HFFc6 (cell line): ENCODE data around the gene ADGRV1. TPM values are rescaled to one million over a fixed set of nuclear protein-coding genes. Genes with fewer than 3 reads are reported as not detected.

Source experiments
- DNase-seq: peaks from one replicate; pipeline ENCODE4 v3.0.0-alpha.2; 2018
- H3K27ac Mint-ChIP-seq: 2 replicates; pipeline ENCODE4 v1.8.0; 2020; ENCODE audit warnings: mild to moderate bottlenecking, mixed read lengths
- H3K27me3 Mint-ChIP-seq: 2 replicates; pipeline ENCODE4 v1.8.0; 2021; ENCODE audit warnings: mild to moderate bottlenecking, moderate library complexity, mixed read lengths; ENCODE audit not compliant: insufficient read depth
- H3K36me3 Mint-ChIP-seq: 2 replicates; pipeline ENCODE4 v1.8.0; 2021; ENCODE audit warnings: low read depth, mixed read lengths
- H3K4me1 Mint-ChIP-seq: 2 replicates; pipeline ENCODE4 v1.8.0; 2020; ENCODE audit warnings: low read depth, mixed read lengths
- H3K4me3 Mint-ChIP-seq: 2 replicates; pipeline ENCODE4 v1.8.0; 2020; ENCODE audit warnings: mild to moderate bottlenecking, moderate library complexity, mixed read lengths
- H3K9me3 Mint-ChIP-seq: 2 replicates; pipeline ENCODE4 v1.8.0; 2020; ENCODE audit warnings: mild to moderate bottlenecking, mixed read lengths
- CTCF ChIP-seq: fragments of 200-600 bp; sonication (generic); IDR thresholded peaks from 2 replicates; pipeline ENCODE4 v1.5.0; 2021; ENCODE audit warnings: antibody characterized with exemption, mild to moderate bottlenecking
- total RNA-seq, 6 experiments: library from RNA; stranded (reverse); fragmentation: NEBNext Ultra II Directional; extraction: Animal tissue kit (Norgen Biotek cat#: 25700); gene quantifications; 2 replicates in 1 of 6; 3 replicates in 5 of 6; pipeline ENCODE4 v1.2.3, GENCODE V29; 2021

The ADGRV1 gene
- total RNA-seq, 6 experiments from 2014 or later = not detected

GRCh38 chr5:91171322-91171721 lies 612.7 kb downstream of the ADGRV1 start:
- H3K4me3 Mint-ChIP-seq = no peak overlapping the region
- H3K27ac Mint-ChIP-seq = no peak overlapping the region
- DNase-seq = no peak
- peaks cover 25% of the 10 kb centered on the region for H3K4me1 Mint-ChIP-seq
- H3K36me3 Mint-ChIP-seq = no peaks in the 10 kb centered on the region
- no peak for TF ChIP-seq CTCF
- H3K27me3 Mint-ChIP-seq = no peaks in the 10 kb centered on the region; the same call in 1 of the 2 replicates
- no peaks in the 10 kb centered on the region for H3K9me3 Mint-ChIP-seq

DNA sequence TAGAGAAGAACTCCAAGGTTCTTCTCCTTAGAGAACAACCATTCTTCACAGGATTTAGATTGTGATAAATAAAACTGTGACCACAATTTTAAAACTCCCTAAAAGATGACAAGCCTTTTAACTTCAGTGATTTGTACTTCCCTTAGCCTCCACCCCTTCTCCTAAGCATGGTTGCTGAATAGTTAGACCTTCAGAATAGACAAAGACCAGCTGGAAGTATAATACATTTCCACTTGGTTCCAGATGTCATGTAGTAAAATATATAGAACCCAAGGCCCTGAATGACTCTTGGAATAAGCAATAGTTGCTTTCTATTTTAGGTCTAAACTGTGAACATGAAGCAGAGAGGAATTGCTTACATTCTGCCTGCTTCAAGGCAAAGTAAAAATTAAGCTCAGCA lies 615.8 kb downstream of the ADGRV1 start:
- no peak for DNase-seq
- H3K27ac Mint-ChIP-seq = no peak overlapping the region
- no peaks in the 10 kb centered on the region for H3K9me3 Mint-ChIP-seq
- TF ChIP-seq CTCF = no peak
- H3K27me3 Mint-ChIP-seq = no peaks in the 10 kb centered on the region
- peaks cover 41% of the 10 kb centered on the region for H3K4me1 Mint-ChIP-seq
- H3K36me3 Mint-ChIP-seq = no peaks in the 10 kb centered on the region
- no peak overlapping the region for H3K4me3 Mint-ChIP-seq

DNA sequence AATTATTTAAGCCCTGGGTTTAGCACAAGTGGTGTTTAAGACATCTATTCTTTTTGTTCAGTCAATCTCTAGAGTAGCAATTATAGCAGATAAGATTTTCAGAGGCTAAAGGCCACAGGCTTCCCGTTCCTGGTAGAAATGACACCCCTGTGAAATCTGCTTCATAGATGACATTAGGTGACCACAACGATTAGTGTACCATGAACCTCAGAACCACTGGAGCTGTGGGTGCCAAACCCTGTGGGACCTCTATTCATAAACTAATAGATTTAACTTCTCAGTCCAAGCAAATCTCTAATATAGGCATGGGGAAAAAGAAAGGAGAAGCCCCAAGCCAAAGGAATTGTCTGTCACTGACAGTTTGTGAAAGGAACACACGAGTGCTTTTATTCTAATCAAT lies 617.1 kb downstream of the ADGRV1 start:
- Mint-ChIP-seq H3K27ac (no peak overlapping the region), H3K4me1 (peaks cover 32% of the 10 kb centered on the region), H3K9me3 (no peaks in the 10 kb centered on the region), H3K36me3 (no peaks in the 10 kb centered on the region), H3K27me3 (no peaks in the 10 kb centered on the region), H3K4me3 (no peak overlapping the region)
- no peak for TF ChIP-seq CTCF
- no peak for DNase-seq

- H3K4me1 Mint-ChIP-seq = peaks cover 30% of the 10 kb centered on the region
These were observed 617.9 kb downstream of the ADGRV1 start for GRCh38 chr5:91176288-91177016.

DNA sequence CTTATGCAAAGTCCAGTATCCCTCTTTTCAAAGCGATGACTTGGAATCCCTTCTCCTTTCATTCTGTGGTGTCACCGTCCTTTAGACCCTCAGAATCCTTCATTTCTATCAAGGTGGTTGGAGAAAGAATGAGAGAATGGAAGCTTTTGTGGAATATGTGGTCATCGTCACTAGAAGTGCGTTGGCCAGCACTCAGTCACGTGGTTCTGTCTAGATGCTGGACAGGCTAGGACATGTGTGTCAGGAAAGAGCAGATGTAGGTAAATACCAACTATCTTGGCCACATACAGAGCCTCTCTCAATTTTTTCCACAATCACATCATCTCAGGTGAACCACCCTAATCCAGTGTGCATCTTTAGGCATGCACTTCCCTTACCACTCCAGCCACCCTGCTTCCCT lies 618.5 kb downstream of the ADGRV1 start:
- Mint-ChIP-seq H3K27ac (no peak overlapping the region), H3K4me1 (peaks cover 30% of the 10 kb centered on the region), H3K27me3 (no peaks in the 10 kb centered on the region), H3K9me3 (no peaks in the 10 kb centered on the region), H3K36me3 (no peaks in the 10 kb centered on the region), H3K4me3 (no peak overlapping the region)
- no peak for DNase-seq
- no peak for TF ChIP-seq CTCF

More at GRCh38 chr5:91176288-91177016, 617.9 kb downstream of the ADGRV1 start:
- DNase-seq = no peak
- Mint-ChIP-seq H3K36me3 (no peaks in the 10 kb centered on the region), H3K9me3 (no peaks in the 10 kb centered on the region), H3K4me3 (no peak overlapping the region), H3K27me3 (no peaks in the 10 kb centered on the region), H3K27ac (no peak overlapping the region; the same call in 1 of the 2 replicates)
- no peak for TF ChIP-seq CTCF
